Anterior cingulate cortex (tissue), 58 donors: ENCODE results near the gene RFC5.
"Not testable (repeated sequence)": the region's sequence is repeated elsewhere in the genome, so short reads cannot be mapped to it uniquely, and the experiment has no call there.

ENCODE experiments used
- DNase-seq, 58 donors: peaks; one replicate each; lab custom pipeline; 2025; lab: John Stamatoyannopoulos, UW

The RFC5 gene

GRCh38 chr12:118016424-118017264, at the start of gene RFC5:
TSS of gene RFC5 (plus strand) at chr12:118016703. CDS start at chr12:118016828, 125 bp downstream.
- DNase-seq, result peak; percentile 45 to 96 (median 91)

GRCh38 chr12:117967043-117967442, 49.5 kb upstream of the RFC5 start:
- DNase-seq, result no peak

GRCh38 chr12:117967512-117967911, 49.0 kb upstream of the RFC5 start:
- DNase-seq, result peak in 8 of 58 donors; percentile 1 to 19 (median 8)

- peak in 5 of 58 donors; percentile 3 to 32 (median 4) for DNase-seq
Observed at GRCh38 chr12:117968151-117968789, 48.2 kb upstream of the RFC5 start.

GRCh38 chr12:117968826-117969659, 47.5 kb upstream of the RFC5 start, which contains the start of gene KSR2:
TSS of gene KSR2 (minus strand) at chr12:117968990. CDS start at chr12:117968255, 735 bp downstream.
- peak in 56 of 58 donors; percentile 3 to 89 (median 46) for DNase-seq

- DNase-seq, result no peak
Observed at GRCh38 chr12:117970334-117970733, 46.2 kb upstream of the RFC5 start.

GRCh38 chr12:117972301-117972700, 44.2 kb upstream of the RFC5 start:
- DNase-seq, result no peak

- no peak for DNase-seq
Observed at GRCh38 chr12:117975006-117975405, 41.5 kb upstream of the RFC5 start.

- no peak for DNase-seq
Observed at GRCh38 chr12:117977373-117977772, 39.1 kb upstream of the RFC5 start.

- DNase-seq, result no peak
Observed at GRCh38 chr12:117980616-117981015, 35.9 kb upstream of the RFC5 start.

- no peak for DNase-seq
Observed at GRCh38 chr12:117981267-117981666, 35.2 kb upstream of the RFC5 start.

GRCh38 chr12:117985182-117985581, 31.3 kb upstream of the RFC5 start:
- DNase-seq, result no peak

- no peak for DNase-seq
Observed at GRCh38 chr12:117986705-117987469, 29.6 kb upstream of the RFC5 start.

GRCh38 chr12:117994551-117995438, 21.7 kb upstream of the RFC5 start:
- DNase-seq, result no peak

- DNase-seq, result no peak
Observed at GRCh38 chr12:117998719-117999118, 17.8 kb upstream of the RFC5 start.

GRCh38 chr12:117999806-118000205, 16.7 kb upstream of the RFC5 start:
- not testable (repeated sequence) for DNase-seq

GRCh38 chr12:118010903-118011302, 5.6 kb upstream of the RFC5 start:
- DNase-seq, result no peak

GRCh38 chr12:118011377-118011776, 5.1 kb upstream of the RFC5 start:
- DNase-seq, result no peak

- DNase-seq, result no peak
Observed at GRCh38 chr12:118011961-118012360, 4.5 kb upstream of the RFC5 start.
